ENCODE results near the gene METAP2. TPM values are rescaled to one million over a fixed set of nuclear protein-coding genes. Genes with fewer than 3 reads are reported as not detected.

METAP2 gene
- total and polyA plus RNA-seq, 2 of the 8 experiments (the other 6 are each of a cell fraction or from before 2014, with no cell fraction given) = 41.3 to 114 TPM

DNA sequence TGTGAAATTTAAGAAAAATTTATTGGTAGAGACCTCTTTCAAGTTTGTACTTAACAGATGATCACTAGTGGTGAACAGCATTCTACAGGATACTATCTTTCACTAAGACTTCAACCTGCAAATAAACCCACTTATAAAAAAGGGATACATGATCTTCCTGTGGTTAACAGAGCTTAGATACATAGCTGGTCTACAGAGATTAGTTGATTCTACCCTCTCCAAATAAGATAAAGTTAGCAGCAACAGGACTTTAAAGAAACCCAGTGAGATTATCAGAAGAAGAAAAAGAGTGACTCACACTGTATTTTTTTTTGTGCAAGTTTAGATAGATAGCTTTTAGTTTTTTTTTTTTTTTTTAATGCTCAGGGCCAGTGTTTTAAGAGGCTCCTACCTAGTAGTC lies 42.8 kb downstream of the METAP2 start:
- H3K4ac ChIP-seq (replicated peaks; ENCODE audit: insufficient read length, low read depth, low read length) = no peak overlapping the region
- H2BK12ac ChIP-seq (ENCODE audit: low read depth, low read length) = no peak overlapping the region
- no peak overlapping the region for H2BK15ac ChIP-seq (ENCODE audit: low read length)
- no peak overlapping the region for H4K8ac ChIP-seq (ENCODE audit: extremely low read depth, insufficient read depth, low read length)
- POLR2A ChIA-PET (ENCODE audit: partially characterized antibody) = interaction anchor here (0.8 to 2.2 kb wide), 4 partner anchors 11 to 43 kb away, joined by 3 to 9 read pairs (median 6); partner anchors contain the start of gene METAP2
- no peak overlapping the region for H3K4me3 ChIP-seq (ENCODE audit: extremely low read depth in 1 of 4, insufficient read depth in 2 of 4, low read depth in 3 of 4, low read length in 4 of 4)
- no peak overlapping the region for H3K4me2 ChIP-seq (ENCODE audit: insufficient read depth in 1 of 2, low read depth in 2 of 2, low read length in 2 of 2)
- no peaks in the 10 kb centered on the region for H3K27me3 ChIP-seq (replicated peaks in 1 of 4; ENCODE audit: control insufficient read depth in 3 of 4, extremely low read depth in 1 of 4, insufficient read depth in 3 of 4, low read length in 3 of 4)
- H2AFZ ChIP-seq (ENCODE audit: low read length) = no peak overlapping the region
- no peaks in the 10 kb centered on the region for H3K23me2 ChIP-seq (ENCODE audit: low read depth, low read length)
- peaks cover 0 to 2% of the 10 kb centered on the region in 2 experiments for H4K20me1 ChIP-seq (replicated peaks in 1 of 2; ENCODE audit: control insufficient read depth in 1 of 2, insufficient read depth in 2 of 2, low read length in 2 of 2)
- DNase-seq (ENCODE audit: low read depth in 1 of 2, low spot score in 2 of 2) (no peak), FAIRE-seq (no peak)
- H3K4me1 ChIP-seq (replicated peaks in 1 of 4; ENCODE audit: control insufficient read depth in 3 of 4, insufficient read depth in 4 of 4, low read length in 3 of 4) = no peaks in the 10 kb centered on the region
- peaks cover 21 to 76% (median 55%) of the 10 kb centered on the region in 4 experiments for H3K36me3 ChIP-seq (ENCODE audit: control insufficient read depth in 2 of 4, insufficient read depth in 4 of 4, low read length in 3 of 4)
- no peaks in the 10 kb centered on the region for H3K9me3 ChIP-seq (ENCODE audit: insufficient read depth in 2 of 2, low read depth in 1 of 2, low read length in 1 of 2)
- H2BK120ac ChIP-seq (replicated peaks; ENCODE audit: low read depth, low read length) = no peak overlapping the region
- H3K14ac ChIP-seq (ENCODE audit: insufficient read length) = no peak overlapping the region
- H3K79me1 ChIP-seq (ENCODE audit: low read depth, low read length) = no peaks in the 10 kb centered on the region
- no peak overlapping the region for H4K5ac ChIP-seq (ENCODE audit: insufficient read length, low read depth, low read length)
- H3K27ac ChIP-seq (ENCODE audit: low read depth, low read length) = no peak overlapping the region
- H3K23ac ChIP-seq (ENCODE audit: insufficient read length) = no peak overlapping the region
- H3K56ac ChIP-seq (replicated peaks; ENCODE audit: insufficient read length, low read depth, low read length) = no peak overlapping the region
- H3K79me2 ChIP-seq (ENCODE audit: control insufficient read depth in 1 of 2, insufficient read depth in 2 of 2, low read length in 2 of 2) = peaks cover 0 to 7% of the 10 kb centered on the region in 2 experiments; a peak in 1 of 4 replicates
- CTCF ChIA-PET (ENCODE audit: partially characterized antibody) = interaction anchor here (0.6 to 2.1 kb wide), 3 partner anchors 18 to 1872 kb away, joined by 3 to 7 read pairs (median 4); no protein-coding TSS in a partner anchor
- no peak overlapping the region for H2AK5ac ChIP-seq (ENCODE audit: low read depth, low read length)
- TF ChIP-seq POU5F1 (IDR thresholded peaks at IDR 0.05; ENCODE audit: low read depth, low read length) (no peak), RBBP5 (IDR thresholded peaks at IDR 0.05; ENCODE audit: borderline replicate concordance, low read depth, low read length) (no peak)
- H2BK20ac ChIP-seq (ENCODE audit: low read length) = no peak overlapping the region
- no peak overlapping the region for H3K9ac ChIP-seq (replicated peaks in 1 of 4; ENCODE audit: extremely low read depth in 1 of 4, low read depth in 3 of 4, low read length in 3 of 4)
- no peak overlapping the region for H3K18ac ChIP-seq (ENCODE audit: extremely low read depth, low read length)
- H2BK5ac ChIP-seq (ENCODE audit: low read depth, low read length) = no peak overlapping the region
- no peak overlapping the region for H4K91ac ChIP-seq (replicated peaks; ENCODE audit: insufficient read length, low read length)

Measured in H1 (cell line).